KOPT-K1 (cell line): ENCODE data around the gene KRT74.

ENCODE experiments used
- H3K27ac ChIP-seq: fragments of 200-600 bp; sonication (generic); 2 replicates; pipeline ENCODE4 v1.5.1; 2016; ENCODE audit warnings: antibody characterized with exemption, mild to moderate bottlenecking, low read depth, low read length; ENCODE audit not compliant: poor library complexity, severe bottlenecking
- H3K36me3 ChIP-seq: fragments of 200-600 bp; sonication (generic); 2 replicates; pipeline ENCODE4 v1.5.1; 2017; ENCODE audit warnings: antibody characterized with exemption, mild to moderate bottlenecking, low read length, moderate library complexity; ENCODE audit not compliant: insufficient read depth
- H3K9me3 ChIP-seq: fragments of 200-600 bp; sonication (generic); 2 replicates; pipeline ENCODE4 v1.5.1; 2017; ENCODE audit warnings: antibody characterized with exemption, low read length, mild to moderate bottlenecking; ENCODE audit not compliant: insufficient read depth, poor library complexity, severe bottlenecking

KRT74 gene

DNA sequence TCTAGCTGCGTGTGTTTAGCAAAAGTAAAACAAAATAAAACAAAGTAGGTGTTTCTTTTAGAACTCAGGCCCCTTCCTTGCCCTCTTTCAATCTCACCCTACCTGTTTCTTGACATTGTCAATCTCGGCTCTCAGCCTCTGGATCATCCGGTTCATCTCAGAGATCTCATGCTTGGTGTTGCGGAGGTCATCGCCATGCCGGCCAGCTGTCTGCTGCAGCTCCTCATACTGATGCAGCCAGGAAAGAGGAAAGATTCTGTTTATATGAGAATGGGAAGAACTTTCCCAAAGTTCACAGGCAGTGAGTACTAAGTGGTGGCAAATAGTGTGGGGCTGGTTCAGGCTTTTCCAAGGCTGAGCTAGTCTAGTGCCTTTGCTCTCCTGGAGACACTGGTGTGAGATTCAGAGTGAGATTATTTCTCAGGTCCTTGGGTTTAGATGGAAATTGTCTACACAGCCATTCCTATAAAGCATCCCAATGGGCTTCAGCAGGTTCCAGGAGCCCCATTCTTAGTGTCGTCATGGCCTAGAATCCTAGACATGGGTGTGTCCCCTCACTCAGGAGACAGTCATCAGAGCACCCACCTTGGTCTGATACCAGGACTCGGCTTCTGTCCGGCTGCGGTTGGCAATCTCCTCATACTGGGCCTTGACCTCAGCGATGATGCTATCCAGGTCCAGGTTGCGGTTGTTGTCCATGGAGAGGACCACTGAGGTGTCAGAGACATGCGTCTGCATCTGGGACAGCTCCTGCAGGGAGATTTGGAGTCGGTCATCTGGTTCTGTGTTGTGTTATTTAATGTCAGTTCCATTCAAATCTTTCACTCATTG lies 56.4 kb downstream of the KRT74 start:
- Histone ChIP-seq H3K9me3 (no peaks in the 10 kb centered on the region), H3K27ac (no peak overlapping the region), H3K36me3 (no peaks in the 10 kb centered on the region)

DNA sequence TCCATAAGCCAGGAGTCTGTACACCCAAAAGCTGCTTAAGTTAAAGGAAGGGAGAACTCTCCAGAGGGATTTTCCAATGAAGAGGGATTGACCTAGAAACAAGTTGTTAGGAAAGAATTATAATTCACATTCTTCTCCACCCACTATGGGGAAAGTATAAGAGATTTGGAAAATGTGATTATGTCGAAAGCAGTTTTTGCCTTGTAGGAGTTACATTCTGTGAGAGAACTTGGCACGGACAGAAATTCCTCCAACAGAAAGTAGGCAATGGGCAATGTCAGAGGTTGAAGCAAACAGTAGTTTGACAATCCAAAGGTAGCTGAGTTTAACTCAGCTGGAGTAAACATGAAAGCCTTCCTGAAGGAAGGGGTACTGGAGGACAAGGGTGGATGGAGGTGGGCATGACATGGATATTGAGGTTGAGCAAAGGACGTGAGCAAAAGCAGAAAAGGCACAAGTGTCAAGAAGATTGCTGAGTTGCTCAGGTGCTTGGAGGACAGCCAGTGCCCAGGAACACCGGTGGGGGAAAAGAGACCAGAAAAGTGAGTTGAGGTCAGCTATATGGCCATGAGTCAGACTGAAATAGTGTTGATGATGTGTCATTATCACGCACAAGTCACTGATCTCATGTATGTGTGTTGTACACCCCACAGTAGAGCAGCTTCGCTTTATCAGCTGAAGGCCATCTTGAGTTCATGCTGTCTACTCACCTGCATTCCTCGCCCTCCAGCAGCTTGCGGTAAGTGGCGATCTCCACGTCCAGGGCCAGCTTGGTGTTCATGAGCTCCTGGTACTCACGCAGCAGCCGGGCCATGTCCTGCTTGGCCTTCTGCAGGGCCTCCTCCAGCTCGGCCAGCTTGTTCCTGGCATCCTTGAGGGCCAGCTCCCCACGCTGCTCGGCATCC lies 57.5 kb downstream of the KRT74 start:
- H3K27ac ChIP-seq: no peak overlapping the region
- H3K36me3 ChIP-seq: no peaks in the 10 kb centered on the region
- H3K9me3 ChIP-seq: peaks cover 8% of the 10 kb centered on the region
